Left renal cortex interstitium (tissue), 4 donors: Measurements from ENCODE around the gene GLT1D1. TPM values are rescaled to one million over a fixed set of nuclear protein-coding genes. Genes with fewer than 3 reads are reported as not detected.
"Not testable (repeated sequence)": the region's sequence is repeated elsewhere in the genome, so short reads cannot be mapped to it uniquely, and the experiment has no call there.

ENCODE experiments used
- DNase-seq, 4 donors: peaks; one replicate each; pipeline ENCODE4 v3.0.0-alpha.2; 2013; ENCODE audit warnings: low read depth in 4 of 4, low spot score in 2 of 4, missing footprints in 1 of 4
- polyA plus RNA-seq, 4 donors: library from polyadenylated mRNA; unstranded; fragments of 120-200 nt; gene quantifications; one replicate each; pipeline ENCODE4 v1.2.1, GENCODE V29; 2013; ENCODE audit not compliant: insufficient read length in 4 of 4

The GLT1D1 gene
- polyA plus RNA-seq, 4 donors: 1.5 to 2.5 (median 2.4) TPM

DNA sequence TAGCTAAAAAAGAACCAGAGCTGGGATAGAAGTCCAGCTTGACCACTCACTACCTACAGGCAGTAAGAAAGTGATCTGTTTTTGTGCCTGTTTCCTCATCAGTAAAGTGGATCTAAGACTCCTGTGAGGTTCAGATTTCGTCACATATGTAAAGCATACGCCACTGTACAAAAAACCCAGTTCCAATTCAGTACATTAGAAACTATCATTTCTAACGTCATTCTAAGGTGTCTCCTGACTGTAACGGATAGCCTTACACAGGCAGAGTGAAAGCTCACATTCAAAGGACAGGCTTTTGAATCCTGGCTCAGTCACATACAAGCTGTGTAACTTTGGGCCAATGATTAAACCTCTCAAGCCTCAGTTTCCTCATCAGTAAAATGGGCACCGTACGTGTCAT lies 33.0 kb upstream of the GLT1D1 start:
- no peak for DNase-seq

GRCh38 chr12:128820723-128821432 lies 32.4 kb upstream of the GLT1D1 start:
- no peak for DNase-seq

DNA sequence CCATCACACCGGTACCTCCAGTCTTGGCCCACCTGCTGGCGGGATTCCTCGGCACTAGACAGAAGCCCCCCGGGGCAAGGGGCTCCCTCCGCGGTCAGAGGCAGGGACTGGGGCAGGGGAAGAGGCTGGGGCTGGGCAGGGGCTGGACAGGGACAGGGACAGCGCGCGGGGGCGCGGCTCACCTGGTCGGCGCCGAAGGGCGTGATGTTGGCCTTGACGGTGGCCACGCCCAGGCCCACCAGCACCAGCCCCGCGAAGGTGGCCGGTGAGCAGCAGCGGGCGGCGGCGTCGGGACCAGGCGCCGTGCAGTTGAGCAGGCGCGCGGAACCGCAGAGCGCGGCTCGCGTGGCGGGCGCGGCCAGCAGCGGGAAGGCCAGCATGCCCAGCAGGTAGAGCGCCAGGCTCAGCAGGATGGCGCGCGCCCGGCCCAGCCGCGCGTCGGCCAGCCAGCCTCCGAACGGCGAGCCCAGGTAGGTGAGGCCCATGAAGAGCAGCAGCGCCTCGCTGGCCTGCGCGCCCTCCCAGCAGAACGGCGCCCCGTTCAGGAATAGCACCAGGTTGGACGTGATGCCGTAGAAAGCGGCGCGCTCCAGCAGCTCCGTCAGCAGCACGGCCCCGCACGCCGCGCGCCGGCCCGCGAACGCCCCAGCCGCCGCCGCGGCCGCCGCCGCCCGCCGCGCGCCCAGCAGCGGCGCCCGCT lies 29.9 kb upstream of the GLT1D1 start:
- DNase-seq: no peak

- peak; percentile 77 to 92 (median 82) for DNase-seq
These were observed 29.1 kb upstream of the GLT1D1 start, which contains the start of gene SLC15A4 for GRCh38 chr12:128823916-128824839. Gene SLC15A4 (minus strand): TSS chr12:128823958. CDS start chr12:128823943, 15 bp downstream.

DNA sequence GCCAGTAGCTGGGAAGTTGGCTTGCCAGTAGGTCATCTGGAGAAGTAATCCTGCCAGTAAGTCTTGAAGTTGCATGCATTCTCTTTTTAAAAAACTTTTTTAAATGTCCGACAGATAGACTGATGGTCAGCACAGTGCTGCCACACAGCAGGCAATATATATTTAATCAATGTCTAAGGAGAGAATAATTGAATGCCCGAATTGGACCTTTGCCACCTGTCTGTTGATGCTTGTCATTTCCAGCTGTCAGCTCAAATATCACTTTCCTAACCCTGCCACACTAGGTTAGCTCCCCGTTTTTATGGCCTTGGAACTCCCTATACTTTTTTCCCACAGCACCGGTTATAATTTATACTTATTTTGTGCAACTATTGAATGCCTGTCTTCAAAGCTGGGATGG lies 27.4 kb upstream of the GLT1D1 start:
- no peak for DNase-seq

- DNase-seq: no peak
These were observed 25.6 kb upstream of the GLT1D1 start for GRCh38 chr12:128827724-128828123.

DNA sequence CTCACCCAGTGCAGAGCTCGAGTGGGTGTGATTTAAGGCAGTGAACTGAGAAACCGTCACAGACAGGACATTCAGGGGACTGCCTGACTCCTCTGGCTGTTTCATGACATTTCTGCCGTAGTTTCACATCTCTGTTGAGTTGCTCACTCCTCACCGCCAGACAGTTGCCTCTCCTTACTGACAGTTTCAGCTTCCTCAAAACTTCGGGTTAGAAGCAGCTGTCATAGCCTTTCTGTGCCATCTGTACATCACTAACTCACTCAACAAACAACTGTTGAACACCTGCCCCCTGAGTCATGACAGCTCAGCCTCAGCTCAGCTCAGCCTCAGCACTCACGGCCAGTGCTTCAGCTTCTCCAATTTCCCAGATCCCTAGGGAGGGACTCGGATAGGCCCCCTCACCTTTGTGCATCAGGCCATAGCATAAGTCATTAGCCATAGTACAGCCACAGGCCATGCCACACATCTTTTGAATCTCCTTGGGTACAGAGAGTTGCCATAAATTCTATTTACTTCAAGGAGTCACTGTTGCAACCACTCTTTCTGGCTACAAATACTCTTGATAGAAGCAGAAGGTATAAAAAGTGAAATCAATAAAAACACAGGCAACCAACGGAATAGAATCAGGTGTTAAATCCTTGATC lies 23.3 kb upstream of the GLT1D1 start:
- DNase-seq: no peak

- DNase-seq: no peak
These were observed 22.8 kb upstream of the GLT1D1 start for GRCh38 chr12:128830505-128830893.

GRCh38 chr12:128833418-128833817 lies 19.9 kb upstream of the GLT1D1 start:
- no peak for DNase-seq

DNA sequence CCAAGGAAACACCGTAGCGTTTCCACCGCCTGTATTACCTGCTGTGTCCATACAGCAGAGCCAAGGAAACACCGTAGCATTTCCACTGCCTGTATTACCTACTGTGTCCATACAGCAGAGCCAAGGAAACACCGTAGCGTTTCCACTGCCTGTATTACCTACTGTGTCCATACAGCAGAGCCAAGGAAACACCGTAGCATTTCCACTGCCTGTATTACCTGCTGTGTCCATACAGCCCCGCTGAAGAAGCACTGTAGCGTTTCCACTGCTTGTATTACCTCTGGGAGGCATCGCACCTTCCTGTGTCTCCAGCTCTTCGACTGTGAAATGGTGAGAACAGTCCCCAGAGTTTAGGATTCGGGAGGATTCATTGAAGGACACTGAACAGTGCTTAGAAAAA lies 13.4 kb upstream of the GLT1D1 start:
- not testable (repeated sequence) for DNase-seq

- DNase-seq: no peak
These were observed 12.3 kb upstream of the GLT1D1 start for GRCh38 chr12:128840862-128841468.

- DNase-seq: no peak
These were observed 10.7 kb upstream of the GLT1D1 start for GRCh38 chr12:128842579-128842978.

GRCh38 chr12:128843538-128843937 lies 9.7 kb upstream of the GLT1D1 start:
- DNase-seq: no peak

DNA sequence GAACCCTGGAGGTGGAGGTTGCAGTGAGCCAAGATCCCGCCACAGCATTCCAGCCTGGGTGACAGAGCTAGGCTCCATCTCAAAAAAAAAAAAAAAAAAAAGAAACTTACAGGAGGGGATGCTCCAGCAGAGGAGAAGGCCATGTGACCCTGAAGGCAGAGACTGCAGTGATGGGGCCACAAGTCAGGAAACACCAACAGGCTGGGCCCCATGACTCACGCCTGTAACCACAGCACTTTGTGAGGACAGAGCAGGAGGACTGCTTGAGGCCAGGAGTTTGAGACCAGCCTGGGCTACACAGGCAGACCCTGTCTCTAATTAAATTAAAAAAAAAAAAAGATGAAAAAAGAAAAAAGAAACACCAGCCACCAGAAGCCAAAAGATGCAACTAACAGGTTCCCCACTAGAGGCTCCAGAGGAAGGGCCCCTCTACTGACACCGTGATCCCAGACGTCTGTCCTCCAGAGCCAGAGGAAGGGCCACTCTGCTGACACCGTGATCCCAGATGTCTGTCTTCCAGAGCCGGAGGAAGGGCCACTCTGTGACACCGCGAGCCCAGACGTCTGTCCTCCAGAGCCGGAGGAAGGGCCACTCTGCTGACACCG lies 9.1 kb upstream of the GLT1D1 start:
- no peak for DNase-seq

DNA sequence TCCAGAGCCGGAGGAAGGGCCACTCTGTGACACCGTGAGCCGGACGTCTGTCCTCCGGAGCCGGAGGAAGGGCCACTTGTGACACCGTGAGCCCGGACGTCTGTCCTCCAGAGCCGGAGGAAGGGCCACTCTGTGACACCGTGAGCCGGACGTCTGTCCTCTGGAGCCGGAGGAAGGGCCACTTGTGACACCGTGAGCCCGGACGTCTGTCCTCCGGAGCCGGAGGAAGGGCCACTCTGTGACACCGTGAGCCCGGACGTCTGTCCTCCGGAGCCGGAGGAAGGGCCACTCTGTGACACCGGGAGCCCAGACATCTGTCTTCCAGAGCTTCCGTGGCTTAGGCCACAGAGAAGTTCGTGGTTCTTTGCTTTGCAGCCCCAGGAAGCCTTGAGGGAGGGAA lies 6.6 kb upstream of the GLT1D1 start:
- not testable (repeated sequence) for DNase-seq

DNA sequence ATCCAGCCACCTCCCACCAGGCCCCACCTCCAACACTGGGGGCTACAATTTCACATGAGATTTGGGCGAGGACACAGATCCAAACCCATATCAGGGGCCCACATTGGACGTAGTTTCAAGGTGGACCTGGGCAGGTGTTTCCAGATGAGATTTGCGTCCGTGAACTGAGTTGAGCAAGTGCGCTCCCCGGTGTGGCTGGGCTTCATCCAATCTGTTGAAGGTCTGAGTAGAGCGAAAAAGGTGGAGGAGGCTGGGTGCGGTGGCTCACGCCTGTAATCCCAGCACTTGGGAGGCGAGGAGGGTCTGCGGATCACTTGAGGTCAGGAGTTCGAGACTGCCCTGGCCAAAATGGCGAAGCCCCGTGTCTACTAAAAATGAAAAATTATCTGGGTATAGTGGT lies 4.9 kb upstream of the GLT1D1 start:
- no peak for DNase-seq

DNA sequence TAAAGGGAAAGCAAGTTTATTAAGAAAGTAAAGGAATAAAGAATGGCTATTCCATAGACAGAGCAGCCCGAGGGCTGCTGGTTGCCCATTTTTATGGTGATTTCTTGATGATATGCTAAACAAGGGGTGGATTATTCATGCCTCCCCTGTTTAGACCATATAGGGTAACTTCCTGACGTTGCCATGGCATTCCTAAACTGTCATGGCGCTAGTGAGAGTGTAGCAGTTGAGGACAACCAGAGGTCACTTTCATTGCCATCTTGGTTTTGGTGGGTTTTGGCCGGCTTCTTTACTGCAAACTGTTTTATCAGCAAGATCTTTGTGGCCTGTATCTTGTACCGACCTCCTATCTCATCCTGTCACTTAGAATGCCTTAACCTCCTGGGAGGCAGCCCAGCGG lies 3.5 kb upstream of the GLT1D1 start:
- DNase-seq: not testable (repeated sequence)

DNA sequence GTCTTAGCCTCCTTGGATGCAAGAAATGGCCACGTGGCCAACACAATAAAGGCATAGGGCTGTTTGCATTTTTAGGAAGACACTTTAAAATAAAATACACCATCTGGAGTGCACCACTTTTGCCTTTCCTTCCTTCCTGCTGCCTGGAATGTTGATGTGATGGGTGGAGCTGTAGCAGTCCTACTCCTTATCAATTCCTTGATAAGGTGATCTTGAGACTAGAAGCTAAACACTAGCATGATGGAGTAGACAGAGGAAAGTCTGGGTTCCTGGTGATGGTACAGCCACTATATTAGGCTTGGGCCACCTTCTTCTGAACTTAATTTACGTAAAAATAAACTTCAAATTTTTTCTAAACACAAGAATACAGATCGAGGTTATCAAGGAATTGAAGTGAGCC lies 2.9 kb upstream of the GLT1D1 start:
- no peak for DNase-seq

DNA sequence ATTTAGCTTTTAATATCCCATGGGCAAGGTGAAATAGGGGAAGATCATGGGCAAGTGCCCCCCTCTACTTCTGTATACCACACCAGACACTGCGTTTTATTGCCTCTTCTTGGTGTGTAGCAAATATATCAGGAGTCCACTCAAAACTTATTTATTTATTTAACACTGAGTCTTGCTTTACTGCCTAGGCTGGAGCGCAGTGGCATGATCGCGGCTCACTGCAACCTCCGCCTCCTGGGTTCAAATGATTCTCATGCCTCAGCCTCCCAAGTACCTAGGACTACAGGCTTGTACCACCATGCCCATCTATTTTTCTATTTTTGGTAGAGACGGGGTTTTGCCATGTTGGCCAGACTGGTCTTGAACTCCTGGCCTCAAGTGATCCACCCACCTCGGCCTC lies 1.8 kb upstream of the GLT1D1 start:
- DNase-seq: not testable (repeated sequence)
